ENCODE results near the gene STKLD1.

DNA sequence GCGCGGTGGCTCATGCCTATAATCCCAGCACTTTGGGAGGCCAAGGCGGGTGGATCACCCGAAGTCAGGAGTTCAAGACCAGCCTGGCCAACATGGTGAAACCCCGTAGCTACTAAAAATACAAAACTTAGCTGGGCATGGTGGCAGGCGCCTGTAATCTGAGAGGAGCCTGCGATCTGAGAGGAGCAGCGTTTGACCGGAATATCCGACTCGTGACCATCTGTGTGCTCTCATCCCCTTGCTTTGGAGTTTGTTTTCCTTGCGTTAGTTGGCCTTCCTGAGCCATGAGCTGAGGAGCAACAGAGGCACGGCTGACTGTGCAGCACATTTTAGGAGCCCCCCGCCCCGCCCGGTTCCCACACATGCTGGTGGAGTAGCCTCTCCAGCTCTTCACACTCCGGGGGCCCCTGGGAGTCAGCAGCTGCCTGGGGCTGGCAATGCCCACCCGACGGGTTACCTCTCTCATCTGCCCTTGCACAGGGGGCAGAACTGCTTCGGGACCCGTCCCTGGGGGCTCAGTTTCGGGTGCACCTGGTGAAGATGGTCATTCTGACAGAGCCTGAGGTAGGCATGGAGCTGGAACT, 49.0 kb downstream of the STKLD1 start:
- TF ChIP-seq, protein P1, sequence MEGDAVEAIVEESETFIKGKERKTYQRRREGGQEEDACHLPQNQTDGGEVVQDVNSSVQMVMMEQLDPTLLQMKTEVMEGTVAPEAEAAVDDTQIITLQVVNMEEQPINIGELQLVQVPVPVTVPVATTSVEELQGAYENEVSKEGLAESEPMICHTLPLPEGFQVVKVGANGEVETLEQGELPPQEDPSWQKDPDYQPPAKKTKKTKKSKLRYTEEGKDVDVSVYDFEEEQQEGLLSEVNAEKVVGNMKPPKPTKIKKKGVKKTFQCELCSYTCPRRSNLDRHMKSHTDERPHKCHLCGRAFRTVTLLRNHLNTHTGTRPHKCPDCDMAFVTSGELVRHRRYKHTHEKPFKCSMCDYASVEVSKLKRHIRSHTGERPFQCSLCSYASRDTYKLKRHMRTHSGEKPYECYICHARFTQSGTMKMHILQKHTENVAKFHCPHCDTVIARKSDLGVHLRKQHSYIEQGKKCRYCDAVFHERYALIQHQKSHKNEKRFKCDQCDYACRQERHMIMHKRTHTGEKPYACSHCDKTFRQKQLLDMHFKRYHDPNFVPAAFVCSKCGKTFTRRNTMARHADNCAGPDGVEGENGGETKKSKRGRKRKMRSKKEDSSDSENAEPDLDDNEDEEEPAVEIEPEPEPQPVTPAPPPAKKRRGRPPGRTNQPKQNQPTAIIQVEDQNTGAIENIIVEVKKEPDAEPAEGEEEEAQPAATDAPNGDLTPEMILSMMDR (conservative IDR thresholded peaks at IDR 0.05; ENCODE audit: low read length), result no peak
- TF ChIP-seq EZH2phosphoT487 (IDR thresholded peaks at IDR 0.05; ENCODE audit: borderline replicate concordance), result no peak

All from Loucy (cell line).